NOMO-1 treated with DMSO at 0.1 percent for 48 hours (cell line): Measurements from ENCODE around the gene DCDC2.
"Not testable (repeated sequence)": the region's sequence is repeated elsewhere in the genome, so short reads cannot be mapped to it uniquely, and the experiment has no call there.

Source experiments
- DNase-seq: peaks from one replicate; lab custom pipeline; 2025; ENCODE audit not compliant: unreplicated experiment; lab: John Stamatoyannopoulos, UW

Gene DCDC2

GRCh38 chr6:24329022-24329421, 28.8 kb downstream of the DCDC2 start:
- DNase-seq = no peak

GRCh38 chr6:24327756-24328155, 30.1 kb downstream of the DCDC2 start:
- no peak for DNase-seq

DNA sequence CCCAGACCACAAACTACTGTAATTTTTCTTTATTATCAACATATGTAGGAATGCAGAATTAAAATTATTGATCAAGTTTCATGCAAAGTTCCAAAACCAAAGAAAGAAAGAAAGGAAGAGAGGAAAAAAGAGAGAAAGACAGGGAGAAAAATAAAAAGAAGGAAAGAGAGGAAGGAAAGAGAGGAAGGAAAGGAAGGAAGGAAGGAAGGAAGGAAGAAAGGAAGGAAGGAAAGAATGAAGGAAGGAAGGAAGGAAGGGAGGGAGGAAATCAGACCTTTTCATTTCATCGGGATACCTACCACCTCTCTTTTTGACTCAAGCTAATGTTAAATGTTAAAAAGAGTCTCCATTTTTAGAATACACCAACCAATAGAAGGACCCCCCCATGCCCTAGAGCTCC, 31.9 kb downstream of the DCDC2 start:
- DNase-seq = no peak

- no peak for DNase-seq
These were observed 33.2 kb downstream of the DCDC2 start for GRCh38 chr6:24324617-24325016.

DNA sequence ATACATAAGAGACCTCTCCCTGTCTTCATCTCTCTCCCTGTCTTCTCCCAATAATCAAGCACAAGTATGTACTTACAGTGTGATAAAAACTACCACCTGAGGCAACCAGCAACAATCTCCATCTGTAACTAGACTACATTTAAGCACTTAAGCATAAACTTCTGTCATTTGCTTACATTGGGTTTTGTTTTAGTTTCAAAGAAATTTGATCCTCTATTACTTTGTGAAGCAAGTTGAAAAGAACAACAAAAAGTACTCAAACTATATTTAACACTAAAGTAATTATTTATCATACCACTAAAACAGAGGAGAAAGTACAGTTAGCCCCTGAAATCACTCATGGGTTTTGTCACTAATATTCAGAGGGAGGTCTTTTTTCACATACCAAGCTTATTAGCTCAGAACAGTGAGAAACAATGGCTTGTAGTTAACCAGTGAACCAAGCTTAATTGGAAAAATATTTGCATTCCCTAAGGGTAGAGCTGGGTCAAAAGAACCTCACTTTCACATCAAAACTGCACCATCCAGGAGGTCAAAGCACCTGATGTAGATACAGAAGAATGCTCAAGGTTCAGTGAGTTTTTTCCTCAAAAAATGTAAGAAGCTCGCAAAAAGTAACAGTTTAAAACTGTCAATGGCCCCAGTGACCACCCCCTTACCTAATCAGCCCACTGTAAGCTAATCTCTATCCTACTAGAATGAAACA, 34.1 kb downstream of the DCDC2 start:
- no peak for DNase-seq

DNA sequence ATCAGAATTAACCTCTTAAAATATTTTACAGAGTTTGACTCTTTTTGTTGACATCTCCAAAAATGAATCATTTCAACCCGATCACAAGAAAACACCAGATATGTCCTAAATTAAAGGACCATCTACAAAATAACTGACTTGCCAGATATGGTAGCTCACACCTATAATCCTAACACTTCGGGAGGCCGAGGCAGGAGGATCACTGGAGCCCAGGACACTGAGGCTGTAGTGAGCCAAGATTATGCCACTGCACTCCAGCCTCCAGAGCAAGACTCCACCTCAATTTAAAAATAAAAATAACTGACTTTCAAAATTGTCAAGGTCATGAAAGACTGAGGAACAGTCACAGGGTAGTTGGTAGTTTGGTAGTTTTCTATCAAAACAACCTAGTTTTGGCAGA, 34.9 kb downstream of the DCDC2 start:
- DNase-seq = no peak

DNA sequence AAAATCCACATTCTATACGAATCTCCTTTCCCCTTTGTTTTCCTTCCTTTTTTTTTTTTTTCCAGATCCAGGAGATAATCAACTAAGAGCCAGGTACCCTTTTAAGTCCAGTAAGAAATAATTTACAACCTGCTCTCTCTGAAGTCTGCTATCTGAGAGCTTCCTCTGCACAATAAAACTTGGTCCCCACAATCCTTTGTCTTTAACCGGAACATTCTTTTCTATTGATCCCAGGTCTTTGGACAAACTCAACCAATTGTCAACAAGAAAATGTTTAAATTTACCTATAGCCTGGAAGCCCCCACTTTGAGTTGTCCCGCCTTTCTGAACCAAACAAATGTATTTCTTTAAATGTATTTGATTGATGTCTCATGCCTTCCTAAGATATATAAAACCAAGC, 35.4 kb downstream of the DCDC2 start:
- DNase-seq = not testable (repeated sequence)

- DNase-seq = no peak
These were observed 36.2 kb downstream of the DCDC2 start for GRCh38 chr6:24321538-24322162.

DNA sequence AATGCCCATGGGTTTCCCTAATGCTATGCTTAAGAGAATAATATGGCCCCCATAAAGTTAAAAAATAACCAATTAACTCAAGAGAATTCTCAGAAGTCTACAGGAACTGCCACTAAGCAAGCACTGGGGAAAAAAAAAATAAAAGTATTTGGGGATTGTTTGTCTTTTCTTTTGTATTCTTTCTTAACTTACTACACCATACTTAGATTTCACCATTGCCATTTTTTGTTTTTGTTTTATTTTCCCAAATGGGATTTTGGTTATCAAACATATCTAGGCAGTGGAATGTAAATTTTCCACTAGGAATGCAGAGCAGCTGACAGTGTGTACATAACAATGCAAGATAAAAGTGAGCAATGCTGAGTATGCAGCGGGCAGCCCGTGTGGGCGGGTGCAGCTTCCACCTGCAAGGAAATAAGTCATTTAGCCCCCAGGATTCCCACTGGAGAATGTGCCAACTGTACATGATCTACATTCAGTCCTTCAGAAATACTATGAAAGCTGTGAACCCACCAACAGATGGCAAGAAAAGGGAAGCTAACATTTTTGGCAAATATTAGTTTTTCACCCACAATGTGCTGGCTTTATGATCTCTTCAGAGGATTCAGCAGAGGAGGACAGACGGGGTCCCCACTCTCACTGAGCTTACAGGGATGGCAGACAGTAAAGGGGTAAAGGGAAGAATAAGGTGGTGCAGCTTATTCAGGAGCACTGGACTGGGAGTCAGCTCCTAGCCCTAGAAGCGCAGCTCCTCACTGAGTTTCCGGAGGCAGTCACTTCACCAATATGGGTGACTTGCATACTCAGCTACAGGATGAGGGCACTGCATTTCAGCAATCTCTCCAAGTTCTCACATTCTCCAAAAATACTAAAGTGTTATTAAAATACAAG, 44.4 kb downstream of the DCDC2 start:
- no peak for DNase-seq

DNA sequence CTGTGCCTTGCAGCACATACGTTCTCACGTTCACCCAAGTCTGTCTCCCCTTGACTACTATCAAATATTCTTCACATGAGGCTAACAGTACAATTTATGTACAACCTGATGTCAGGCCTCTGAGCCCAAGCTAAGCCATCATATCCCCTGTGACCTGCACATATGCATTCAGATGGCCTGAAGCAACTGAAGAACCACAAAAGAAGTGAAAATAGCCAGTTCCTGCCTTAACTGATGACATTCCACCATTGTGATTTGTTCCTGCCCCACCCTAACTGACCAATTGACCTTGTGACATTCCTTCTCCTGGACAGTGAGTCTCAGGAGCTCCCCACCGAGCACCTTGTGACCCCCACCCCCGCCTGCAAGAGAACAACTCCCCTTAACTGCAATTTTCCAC, 46.1 kb downstream of the DCDC2 start:
- not testable (repeated sequence) for DNase-seq

GRCh38 chr6:24307881-24308280, 50.0 kb downstream of the DCDC2 start:
- DNase-seq = no peak

DNA sequence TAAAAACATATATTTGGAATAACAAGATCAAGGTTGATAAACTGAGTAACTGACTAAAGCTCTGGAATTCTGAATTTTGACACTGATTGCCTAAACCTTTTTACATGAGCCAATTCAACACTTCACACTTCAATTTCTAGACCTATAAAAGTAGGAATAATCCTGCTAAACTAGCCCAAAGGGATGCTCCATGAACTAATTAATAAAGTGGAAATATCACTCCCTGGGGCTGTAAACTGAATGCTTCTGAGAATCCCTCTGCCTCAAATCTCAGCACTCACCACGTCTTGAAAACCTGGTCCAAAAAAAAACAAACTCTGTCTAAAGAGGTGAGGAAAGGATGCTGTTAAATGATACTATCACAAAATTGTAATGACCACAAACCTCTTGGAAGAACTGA, 50.9 kb downstream of the DCDC2 start:
- DNase-seq = no peak

- no peak for DNase-seq
These were observed 51.8 kb downstream of the DCDC2 start for GRCh38 chr6:24306038-24306437.

DNA sequence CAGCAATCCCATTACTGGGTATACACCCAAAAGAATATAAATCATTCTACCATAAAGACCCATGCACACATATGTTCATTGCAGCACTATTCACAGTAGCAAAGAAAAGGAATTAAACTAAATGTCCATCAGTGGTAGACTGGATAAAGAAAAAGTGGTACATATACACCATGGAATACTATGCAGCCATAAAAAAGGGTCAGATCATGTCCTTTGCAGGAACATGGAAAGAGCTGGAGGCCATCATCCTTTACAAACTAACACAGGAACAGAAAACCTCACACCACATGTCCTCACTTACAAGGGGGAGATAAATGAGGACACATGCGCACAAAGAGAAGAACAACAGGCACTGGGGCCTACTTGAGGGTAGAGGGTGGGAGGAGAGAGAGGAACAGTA, 60.9 kb downstream of the DCDC2 start:
- no peak for DNase-seq

- DNase-seq = not testable (repeated sequence)
These were observed 64.0 kb downstream of the DCDC2 start for GRCh38 chr6:24293852-24294251.

DNA sequence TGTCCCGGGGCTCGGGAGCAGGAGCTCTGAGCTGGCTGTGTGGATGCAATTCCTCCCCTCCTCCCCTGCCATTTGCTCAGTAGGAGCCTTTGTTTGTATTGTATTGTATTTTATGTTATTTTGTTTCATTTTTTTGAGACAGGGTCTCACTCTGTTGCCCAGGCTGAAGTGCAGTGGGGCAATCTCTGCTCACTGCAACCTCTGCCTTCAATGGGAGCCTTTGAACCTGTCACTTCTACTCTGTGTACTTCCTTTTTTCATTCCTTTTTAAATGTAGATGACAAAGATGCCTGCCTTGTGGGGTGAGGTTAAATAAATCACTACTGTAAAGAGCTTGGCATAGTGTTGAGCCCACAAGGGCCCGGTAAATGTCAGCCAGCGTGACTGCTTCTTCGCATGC, 70.6 kb downstream of the DCDC2 start:
- no peak for DNase-seq

DNA sequence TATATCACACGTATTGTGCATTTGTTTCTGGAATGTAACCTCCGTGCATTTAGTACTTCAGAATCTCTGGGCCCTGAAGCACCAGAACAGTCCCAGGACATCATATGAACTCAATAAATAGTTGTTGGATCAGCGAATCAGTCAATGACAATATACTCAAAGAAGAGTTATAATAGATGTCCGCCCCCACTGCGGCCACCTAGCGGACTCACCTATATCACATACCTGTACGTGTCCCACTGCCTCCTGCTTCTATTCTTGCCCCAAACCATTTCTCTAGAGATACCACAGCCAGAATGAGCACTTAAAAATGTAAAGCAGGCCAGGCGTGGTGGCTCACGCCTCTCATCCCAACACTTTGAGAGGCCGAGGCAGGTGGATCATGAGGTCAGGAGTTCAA, 73.9 kb downstream of the DCDC2 start:
- no peak for DNase-seq

- DNase-seq = peak; percentile 71
These were observed 74.5 kb downstream of the DCDC2 start for GRCh38 chr6:24283043-24283985.

DNA sequence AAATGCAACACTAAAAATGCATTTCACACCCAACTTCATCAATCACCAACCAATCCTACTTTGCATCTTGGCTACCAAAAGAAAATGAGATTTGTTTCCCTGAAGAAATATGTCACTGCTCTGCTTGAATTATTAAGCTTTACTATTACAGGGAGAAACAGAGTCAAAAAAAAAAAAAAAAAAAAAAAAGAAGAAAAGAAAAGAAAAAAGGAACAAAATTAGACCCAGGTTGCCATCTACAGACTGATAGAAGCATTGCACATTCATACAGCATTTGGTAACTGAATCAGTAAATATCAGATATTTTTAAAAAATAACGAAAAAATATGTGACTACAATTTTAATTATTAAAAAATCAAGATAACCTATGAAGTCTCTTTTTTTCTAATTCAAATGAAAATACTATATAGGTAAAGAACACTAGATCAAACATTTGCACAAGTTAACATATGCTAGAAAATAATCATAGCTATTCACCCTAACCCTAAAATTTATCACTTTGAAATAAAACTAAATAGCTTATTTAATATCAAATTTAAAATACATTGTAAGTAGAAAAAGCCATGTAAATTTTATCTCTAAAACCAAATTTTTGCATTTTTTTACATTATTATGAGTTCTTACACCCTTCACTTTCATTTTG, 83.3 kb downstream of the DCDC2 start:
- peak; percentile 27 for DNase-seq

DNA sequence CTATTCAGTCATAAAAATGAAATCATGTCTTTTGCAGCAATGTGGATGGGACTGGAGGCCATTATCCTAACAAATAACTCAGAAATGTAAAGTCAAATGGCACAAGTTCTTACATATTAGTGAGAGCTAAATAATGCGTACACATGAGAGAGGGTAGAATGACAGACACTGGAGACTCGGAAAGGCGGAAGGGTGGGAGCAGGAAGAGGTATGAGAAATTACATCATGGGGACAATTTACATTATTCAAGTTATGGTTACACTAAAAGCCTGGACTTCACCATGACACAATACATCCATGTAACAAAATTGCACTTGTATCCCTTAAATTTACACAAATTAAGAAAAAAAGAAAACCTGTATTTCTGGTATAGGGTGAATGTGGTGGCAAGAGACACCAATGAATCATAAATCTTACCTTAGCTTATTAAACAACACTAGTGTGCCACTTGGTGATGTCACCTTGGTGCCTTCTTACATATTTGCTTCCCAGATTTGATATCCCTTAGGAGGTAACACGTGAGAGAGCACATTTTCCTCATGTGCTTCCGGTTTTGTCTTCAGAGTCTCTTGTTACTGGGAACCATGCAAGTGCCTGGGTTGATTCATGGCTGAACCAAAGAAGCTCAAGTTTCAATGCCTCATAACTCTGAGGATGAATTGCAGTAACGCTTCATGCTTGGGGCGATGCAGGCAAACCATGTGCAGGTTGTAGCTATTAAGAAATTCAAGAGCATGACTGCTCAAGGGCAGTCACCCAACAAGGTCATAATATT, 84.6 kb downstream of the DCDC2 start:
- no peak for DNase-seq
